MM.1S (cell line): ENCODE measurements around the gene LIMCH1.

Source experiments
- EZH2 ChIP-seq: fragments of 300-600 bp; sonication (generic); optimal IDR thresholded peaks from 2 replicates; pipeline ENCODE3; 2017; ENCODE audit warnings: low read depth, mild to moderate bottlenecking, antibody characterized with exemption, low read length, mixed read lengths
- EZH2phosphoT487 ChIP-seq: fragments of 300-600 bp; sonication (generic); IDR thresholded peaks from 2 replicates; pipeline ENCODE4 v1.6.1; 2018; ENCODE audit warnings: antibody characterized with exemption, low read length
- TF ChIP-seq, protein P1 (sequence below): fragments of 300-600 bp; sonication (generic); IDR thresholded peaks from 2 replicates; pipeline ENCODE4 v1.5.1; 2016; ENCODE audit warnings: antibody characterized with exemption, low read length, mixed read lengths

DNA sequence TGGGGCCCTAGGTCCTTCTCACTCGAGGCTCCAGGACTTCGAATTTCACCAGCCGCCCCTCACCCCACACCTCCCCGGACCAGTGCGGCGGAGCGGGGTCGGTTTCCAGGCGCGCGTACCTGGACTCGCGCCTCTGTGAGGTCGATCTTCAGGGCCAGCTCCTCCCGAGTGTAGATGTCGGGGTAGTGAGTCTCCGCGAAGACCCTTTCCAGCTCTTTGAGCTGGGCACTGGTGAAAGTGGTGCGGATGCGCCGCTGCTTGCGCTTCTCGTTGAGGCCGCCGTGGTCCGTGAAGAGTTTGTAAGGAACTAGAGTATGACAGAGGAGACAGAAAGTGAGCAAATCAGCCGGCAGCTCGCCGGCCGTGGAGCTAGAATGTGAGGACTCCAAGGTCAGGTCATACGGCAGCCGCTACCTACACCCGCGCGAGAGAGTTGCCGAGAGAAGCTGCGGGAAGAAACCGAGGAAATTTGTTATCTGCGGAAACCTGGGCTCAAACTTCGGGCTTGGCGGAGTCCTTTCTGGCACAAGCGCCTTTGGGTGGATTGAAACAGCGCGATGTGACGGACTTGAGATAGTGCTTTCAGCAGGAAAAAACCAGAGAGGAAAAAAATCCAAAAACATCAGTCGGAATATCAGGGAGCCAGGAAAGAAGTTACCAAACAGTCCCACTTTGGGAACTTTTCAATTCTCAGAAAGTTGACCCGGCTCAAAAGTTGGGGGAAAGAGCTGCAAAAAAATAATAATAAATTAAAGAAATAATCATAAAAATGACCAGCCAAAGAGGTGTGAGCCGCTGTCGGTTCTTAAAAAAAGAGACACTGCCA is 209.5 kb downstream of the LIMCH1 start:
- TF ChIP-seq, protein P1, sequence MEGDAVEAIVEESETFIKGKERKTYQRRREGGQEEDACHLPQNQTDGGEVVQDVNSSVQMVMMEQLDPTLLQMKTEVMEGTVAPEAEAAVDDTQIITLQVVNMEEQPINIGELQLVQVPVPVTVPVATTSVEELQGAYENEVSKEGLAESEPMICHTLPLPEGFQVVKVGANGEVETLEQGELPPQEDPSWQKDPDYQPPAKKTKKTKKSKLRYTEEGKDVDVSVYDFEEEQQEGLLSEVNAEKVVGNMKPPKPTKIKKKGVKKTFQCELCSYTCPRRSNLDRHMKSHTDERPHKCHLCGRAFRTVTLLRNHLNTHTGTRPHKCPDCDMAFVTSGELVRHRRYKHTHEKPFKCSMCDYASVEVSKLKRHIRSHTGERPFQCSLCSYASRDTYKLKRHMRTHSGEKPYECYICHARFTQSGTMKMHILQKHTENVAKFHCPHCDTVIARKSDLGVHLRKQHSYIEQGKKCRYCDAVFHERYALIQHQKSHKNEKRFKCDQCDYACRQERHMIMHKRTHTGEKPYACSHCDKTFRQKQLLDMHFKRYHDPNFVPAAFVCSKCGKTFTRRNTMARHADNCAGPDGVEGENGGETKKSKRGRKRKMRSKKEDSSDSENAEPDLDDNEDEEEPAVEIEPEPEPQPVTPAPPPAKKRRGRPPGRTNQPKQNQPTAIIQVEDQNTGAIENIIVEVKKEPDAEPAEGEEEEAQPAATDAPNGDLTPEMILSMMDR = no peak
- TF ChIP-seq EZH2phosphoT487 = no peak
- no peak for TF ChIP-seq EZH2
